GM12874 (cell line): ENCODE results near the gene CYP3A4.

ENCODE experiments used
- TF ChIP-seq, protein P1 (sequence below): IDR thresholded peaks from 2 replicates; pipeline ENCODE4 v1.5.1; 2011; ENCODE audit warnings: low read depth, mild to moderate bottlenecking, control low read depth, low read length, moderate library complexity; ENCODE audit not compliant: insufficient read depth

CYP3A4 gene

DNA sequence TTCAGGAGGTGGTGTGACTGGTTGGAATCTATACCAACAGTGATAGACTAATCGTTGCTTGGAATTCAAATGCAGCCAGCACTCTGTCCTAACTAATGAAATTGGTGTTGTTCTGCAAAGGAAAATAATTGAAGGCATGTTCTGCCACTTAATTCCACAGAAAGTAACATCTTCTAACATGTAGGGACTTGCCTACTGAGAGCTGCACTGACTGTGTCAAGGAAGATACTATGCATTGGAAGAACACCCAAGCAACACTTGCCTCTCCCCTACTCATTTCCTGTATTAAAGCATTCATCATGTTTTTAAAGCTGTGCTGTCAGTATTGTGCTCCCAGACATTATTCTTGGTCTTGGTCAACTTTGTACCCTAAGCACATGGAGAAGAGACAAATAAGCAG is 46.3 kb downstream of the CYP3A4 start:
- TF ChIP-seq, protein P1, sequence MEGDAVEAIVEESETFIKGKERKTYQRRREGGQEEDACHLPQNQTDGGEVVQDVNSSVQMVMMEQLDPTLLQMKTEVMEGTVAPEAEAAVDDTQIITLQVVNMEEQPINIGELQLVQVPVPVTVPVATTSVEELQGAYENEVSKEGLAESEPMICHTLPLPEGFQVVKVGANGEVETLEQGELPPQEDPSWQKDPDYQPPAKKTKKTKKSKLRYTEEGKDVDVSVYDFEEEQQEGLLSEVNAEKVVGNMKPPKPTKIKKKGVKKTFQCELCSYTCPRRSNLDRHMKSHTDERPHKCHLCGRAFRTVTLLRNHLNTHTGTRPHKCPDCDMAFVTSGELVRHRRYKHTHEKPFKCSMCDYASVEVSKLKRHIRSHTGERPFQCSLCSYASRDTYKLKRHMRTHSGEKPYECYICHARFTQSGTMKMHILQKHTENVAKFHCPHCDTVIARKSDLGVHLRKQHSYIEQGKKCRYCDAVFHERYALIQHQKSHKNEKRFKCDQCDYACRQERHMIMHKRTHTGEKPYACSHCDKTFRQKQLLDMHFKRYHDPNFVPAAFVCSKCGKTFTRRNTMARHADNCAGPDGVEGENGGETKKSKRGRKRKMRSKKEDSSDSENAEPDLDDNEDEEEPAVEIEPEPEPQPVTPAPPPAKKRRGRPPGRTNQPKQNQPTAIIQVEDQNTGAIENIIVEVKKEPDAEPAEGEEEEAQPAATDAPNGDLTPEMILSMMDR, result no peak

DNA sequence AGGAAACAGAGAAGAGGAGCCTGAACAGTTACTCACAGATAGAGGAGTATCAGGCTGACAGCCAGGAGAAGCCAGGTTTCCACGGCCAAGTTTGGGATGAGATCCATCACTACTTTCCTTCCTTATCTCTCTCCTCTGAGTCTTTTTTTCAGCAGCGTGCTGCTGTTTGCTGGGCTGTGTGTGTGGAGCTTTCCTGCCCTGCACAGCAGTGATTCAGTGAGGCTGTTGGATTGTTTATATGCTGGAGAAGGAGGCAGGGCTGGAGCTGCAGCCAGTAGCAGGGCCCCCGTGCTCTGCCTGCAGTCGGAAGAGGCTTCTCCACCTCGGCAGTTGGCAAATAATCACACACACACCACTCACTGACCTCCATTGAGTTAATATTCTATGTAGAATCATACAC is 49.0 kb downstream of the CYP3A4 start, which contains the start of gene CYP3A7:
Gene CYP3A7 (minus strand): TSS at position 210 of the 400 bp plus-strand sequence. CDS start 103 bp downstream, at position 107.
- TF ChIP-seq, protein P1, result no peak

DNA sequence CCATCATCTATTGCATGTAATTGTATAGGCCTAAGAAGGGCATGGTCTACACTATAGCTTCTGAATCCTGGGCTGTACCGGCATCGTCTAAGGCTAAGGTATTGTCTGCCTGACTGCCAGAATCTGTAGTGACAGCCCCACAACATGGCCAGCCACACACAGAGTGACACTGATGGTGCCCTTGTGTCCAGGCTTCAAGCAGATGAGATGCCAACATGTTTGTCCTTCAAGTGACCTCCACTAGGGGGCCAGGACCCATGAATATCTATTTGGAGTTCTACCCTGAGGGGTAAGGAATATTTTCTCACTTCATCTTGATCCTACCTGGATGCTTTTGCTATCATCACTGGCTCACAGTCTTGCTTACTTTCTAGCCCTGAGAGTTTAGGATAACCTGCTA is 50.5 kb downstream of the CYP3A4 start:
- TF ChIP-seq, protein P1, result peak; percentile 46; the same call in 1 of the 2 replicates

DNA sequence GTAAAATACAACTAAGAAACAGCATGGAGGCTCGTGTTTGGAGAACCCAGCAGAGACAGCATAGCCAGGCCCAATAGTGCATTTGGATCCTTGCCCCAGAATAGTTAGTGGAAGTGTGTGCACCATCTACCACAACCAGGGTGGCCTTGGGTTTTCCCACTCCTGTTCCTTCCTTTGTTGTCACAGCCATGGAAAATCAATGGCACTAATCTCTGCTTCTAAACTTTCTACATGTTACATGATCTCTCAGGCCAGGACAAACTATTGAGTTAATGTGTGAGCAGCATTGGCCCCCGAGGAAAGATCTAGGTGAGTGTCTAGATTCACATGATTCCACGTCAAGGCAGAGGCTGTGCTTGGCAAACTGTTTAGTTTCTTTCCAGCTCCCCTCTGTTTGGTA is 51.0 kb downstream of the CYP3A4 start:
- TF ChIP-seq, protein P1, result no peak

DNA sequence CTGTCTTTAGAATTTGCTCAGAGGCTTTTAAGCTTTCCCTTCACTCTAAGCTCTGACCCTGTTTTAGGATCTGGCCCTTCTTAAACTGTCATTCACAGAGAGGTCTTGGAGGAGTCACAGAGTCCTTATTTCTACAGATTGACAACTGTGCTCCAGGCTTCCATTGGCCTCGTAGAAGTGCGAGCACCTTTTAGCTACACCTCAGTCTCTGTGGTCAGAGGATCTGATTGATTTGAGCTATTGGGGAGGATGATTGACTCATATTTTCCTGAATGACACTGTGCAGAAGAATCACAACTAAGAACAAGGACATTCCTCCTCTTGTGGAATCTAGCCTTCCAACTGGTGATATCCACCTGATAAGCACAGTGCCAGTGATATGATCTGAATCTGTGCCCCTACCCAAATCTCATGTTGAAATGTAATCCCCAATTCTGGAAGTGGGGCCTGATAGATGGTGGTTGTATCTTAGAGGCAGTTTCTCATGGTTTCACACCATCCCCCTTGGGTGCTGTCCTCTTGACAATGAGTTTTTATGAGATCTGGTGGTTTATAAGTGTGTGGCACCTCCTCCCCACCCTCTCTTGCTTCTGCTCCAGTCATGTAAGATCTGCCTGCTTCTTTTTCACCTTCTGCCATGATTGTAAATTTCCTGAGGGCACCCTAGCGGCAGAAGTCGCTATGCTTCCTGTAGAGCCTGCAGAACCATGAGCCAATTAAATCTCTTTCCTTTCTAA is 52.2 kb downstream of the CYP3A4 start:
- TF ChIP-seq, protein P1, result no peak

DNA sequence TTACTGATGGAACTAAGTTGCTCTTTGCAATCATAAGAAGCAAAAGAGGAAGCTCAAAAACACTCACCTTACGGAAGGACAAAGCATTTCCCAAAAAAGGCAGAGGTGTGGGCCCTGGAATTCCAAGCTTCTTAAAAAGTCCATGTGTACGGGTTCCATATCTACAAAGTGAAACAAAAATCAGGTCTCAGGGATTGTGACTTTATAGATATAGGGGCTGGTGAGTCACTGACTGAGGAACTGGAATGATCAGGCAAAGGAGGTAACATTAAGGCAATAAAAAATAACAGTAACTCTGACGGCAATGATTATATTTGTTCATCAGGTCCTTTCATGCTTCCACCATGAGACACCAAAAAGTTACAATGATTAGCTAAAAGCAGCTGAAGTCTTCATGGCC is 53.0 kb downstream of the CYP3A4 start:
- TF ChIP-seq, protein P1, result no peak

DNA sequence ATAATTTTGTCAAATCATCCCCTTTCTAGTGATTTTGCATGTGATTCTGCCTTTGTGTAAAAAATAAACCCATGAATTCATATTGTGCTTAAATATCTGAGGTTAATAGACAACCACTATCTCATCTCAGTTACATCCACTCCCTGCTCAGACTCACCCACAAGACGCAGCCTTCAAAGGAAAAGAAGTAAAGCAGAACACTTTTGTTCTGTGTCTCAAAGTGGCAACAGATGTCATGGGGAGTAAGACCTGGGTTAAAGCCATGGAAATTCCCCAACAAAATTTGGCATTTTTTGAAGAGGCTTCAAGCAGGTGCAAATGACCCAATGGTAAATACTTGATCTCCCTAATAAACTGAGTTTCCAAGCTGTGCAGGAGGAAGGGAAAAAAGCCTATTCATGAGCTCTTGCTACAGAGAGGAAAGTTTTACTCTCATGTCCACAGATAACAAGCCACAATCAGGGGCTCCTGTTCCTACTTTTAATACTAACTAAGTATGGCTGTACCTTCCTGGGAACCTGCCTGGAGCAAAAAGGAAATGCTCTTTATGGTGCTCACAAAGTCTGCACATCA is 53.7 kb downstream of the CYP3A4 start:
- TF ChIP-seq, protein P1, result no peak
